ENCODE measurements around the gene KIAA0586.

The KIAA0586 gene

DNA sequence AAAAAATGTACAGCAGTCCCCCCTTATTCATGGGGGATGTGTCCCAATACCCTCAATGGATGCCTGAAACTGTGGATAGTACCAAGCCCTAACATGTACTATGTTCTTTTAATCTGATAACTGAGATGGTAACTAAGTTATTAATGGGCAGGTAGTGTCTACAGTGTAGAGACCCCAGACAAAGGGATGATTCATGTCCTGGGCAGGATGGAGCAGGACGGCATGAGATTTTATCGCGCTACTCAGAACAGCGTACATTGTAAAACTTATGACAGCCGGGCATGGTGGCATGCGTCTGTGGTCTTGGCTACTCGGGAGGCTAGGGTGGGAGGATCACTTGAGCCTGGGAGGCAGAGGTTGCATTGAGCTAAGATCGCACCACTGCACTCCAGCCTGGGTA is 37.1 kb downstream of the KIAA0586 start:
- Histone ChIP-seq H3K9ac (no peak overlapping the region), H3K4me2 (no peak overlapping the region), H3K4me3 (IDR thresholded peaks at IDR 0.05; ENCODE audit: insufficient read depth, low read depth, low read length) (no peak overlapping the region), H3K79me2 (ENCODE audit: insufficient read depth, low read depth) (no peaks in the 10 kb centered on the region), H3K27me3 (ENCODE audit: insufficient read depth, low read depth) (no peaks in the 10 kb centered on the region), H3K27ac (no peak overlapping the region), H3K4me1 (ENCODE audit: low read depth, poor library complexity, severe bottlenecking) (no peaks in the 10 kb centered on the region), H4K20me1 (ENCODE audit: insufficient read depth) (no peaks in the 10 kb centered on the region), H2AFZ (ENCODE audit: low read depth) (no peak overlapping the region), H3K36me3 (ENCODE audit: insufficient read depth) (no peaks in the 10 kb centered on the region)
- TF ChIP-seq, protein P1, sequence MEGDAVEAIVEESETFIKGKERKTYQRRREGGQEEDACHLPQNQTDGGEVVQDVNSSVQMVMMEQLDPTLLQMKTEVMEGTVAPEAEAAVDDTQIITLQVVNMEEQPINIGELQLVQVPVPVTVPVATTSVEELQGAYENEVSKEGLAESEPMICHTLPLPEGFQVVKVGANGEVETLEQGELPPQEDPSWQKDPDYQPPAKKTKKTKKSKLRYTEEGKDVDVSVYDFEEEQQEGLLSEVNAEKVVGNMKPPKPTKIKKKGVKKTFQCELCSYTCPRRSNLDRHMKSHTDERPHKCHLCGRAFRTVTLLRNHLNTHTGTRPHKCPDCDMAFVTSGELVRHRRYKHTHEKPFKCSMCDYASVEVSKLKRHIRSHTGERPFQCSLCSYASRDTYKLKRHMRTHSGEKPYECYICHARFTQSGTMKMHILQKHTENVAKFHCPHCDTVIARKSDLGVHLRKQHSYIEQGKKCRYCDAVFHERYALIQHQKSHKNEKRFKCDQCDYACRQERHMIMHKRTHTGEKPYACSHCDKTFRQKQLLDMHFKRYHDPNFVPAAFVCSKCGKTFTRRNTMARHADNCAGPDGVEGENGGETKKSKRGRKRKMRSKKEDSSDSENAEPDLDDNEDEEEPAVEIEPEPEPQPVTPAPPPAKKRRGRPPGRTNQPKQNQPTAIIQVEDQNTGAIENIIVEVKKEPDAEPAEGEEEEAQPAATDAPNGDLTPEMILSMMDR (conservative IDR thresholded peaks at IDR 0.05; ENCODE audit: low read depth, low read length): no peak

DNA sequence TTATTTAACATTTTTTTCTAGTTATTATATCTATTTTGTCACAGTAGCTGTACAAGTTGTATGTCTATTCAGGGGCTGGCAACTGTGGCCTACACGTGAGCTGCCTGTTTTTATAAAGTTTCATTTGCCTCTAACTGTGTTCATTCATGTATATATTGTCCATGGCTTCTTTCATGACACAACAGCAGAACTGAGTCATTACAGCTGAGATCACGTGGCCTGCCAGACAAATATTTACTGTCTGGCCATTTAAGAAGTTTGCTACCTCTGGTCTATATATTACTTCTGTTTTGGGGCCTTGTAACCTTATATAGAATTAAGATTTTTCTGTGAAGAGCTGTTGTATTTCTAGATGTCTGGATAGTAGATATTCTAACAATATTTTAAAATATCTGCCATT is 37.9 kb downstream of the KIAA0586 start:
- Histone ChIP-seq H3K4me3 (IDR thresholded peaks at IDR 0.05; ENCODE audit: insufficient read depth, low read depth, low read length) (no peak overlapping the region), H3K9ac (no peak overlapping the region), H3K4me1 (ENCODE audit: low read depth, poor library complexity, severe bottlenecking) (no peaks in the 10 kb centered on the region), H3K27ac (no peak overlapping the region), H3K4me2 (no peak overlapping the region), H3K79me2 (ENCODE audit: insufficient read depth, low read depth) (no peaks in the 10 kb centered on the region), H4K20me1 (ENCODE audit: insufficient read depth) (no peaks in the 10 kb centered on the region), H3K27me3 (ENCODE audit: insufficient read depth, low read depth) (no peaks in the 10 kb centered on the region), H3K36me3 (ENCODE audit: insufficient read depth) (no peaks in the 10 kb centered on the region), H2AFZ (ENCODE audit: low read depth) (no peak overlapping the region)
- TF ChIP-seq, protein P1 (conservative IDR thresholded peaks at IDR 0.05; ENCODE audit: low read depth, low read length): no peak

DNA sequence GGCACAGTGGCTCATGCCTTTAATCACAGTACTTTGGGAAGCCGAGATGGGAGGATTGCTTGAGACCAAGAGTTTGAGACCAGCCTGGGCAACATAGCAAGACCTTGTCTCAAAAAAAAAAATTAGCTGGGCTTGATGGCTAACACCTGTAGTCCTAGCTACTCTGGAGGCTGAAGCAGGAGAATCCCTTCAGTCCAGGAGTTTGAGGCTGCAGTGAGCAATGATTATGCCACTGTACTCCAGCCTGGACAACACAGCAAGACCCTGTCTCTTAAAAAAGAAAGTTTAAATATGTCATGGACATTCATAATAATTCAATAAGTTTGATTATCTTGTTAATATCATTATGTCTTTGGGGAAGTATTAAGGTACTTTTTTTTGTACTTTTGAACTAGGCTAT is 38.9 kb downstream of the KIAA0586 start:
- no peaks in the 10 kb centered on the region for H4K20me1 ChIP-seq (ENCODE audit: insufficient read depth)
- TF ChIP-seq, protein P1 (conservative IDR thresholded peaks at IDR 0.05; ENCODE audit: low read depth, low read length): no peak
- H3K4me3 ChIP-seq (IDR thresholded peaks at IDR 0.05; ENCODE audit: insufficient read depth, low read depth, low read length): no peak overlapping the region
- H3K36me3 ChIP-seq (ENCODE audit: insufficient read depth): no peaks in the 10 kb centered on the region
- H2AFZ ChIP-seq (ENCODE audit: low read depth): no peak overlapping the region
- H3K4me1 ChIP-seq (ENCODE audit: low read depth, poor library complexity, severe bottlenecking): no peaks in the 10 kb centered on the region
- H3K27me3 ChIP-seq (ENCODE audit: insufficient read depth, low read depth): no peaks in the 10 kb centered on the region
- H3K79me2 ChIP-seq (ENCODE audit: insufficient read depth, low read depth): no peaks in the 10 kb centered on the region
- H3K27ac ChIP-seq: no peak overlapping the region
- H3K9ac ChIP-seq: no peak overlapping the region
- no peak overlapping the region for H3K4me2 ChIP-seq

DNA sequence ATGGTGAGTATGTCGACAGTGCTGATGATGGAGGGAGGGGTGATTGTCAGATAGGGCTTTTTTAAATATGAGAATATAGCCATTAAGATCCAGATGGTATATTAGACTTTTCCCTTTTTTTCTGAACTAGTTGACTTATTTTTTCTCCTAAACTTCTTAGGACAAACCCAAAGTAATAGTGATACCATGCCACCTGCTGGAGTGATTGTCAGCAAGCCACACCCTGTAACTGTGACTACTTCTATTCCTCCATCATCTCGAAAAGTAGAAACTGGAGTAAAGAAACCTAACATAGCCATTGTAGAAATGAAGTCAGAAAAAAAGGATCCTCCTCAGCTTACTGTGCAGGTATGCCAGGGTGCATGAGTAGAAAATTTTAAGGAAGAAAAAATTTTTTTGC is 40.1 kb downstream of the KIAA0586 start:
- TF ChIP-seq, protein P1 (conservative IDR thresholded peaks at IDR 0.05; ENCODE audit: low read depth, low read length): no peak
- Histone ChIP-seq H3K36me3 (ENCODE audit: insufficient read depth) (no peaks in the 10 kb centered on the region), H3K4me1 (ENCODE audit: low read depth, poor library complexity, severe bottlenecking) (no peaks in the 10 kb centered on the region)

More for the DNA sequence above, 40.1 kb downstream of the KIAA0586 start:
- Histone ChIP-seq H3K27me3 (ENCODE audit: insufficient read depth, low read depth) (no peaks in the 10 kb centered on the region), H3K27ac (no peak overlapping the region), H3K4me2 (no peak overlapping the region), H2AFZ (ENCODE audit: low read depth) (no peak overlapping the region), H3K4me3 (IDR thresholded peaks at IDR 0.05; ENCODE audit: insufficient read depth, low read depth, low read length) (no peak overlapping the region), H3K9ac (no peak overlapping the region), H3K79me2 (ENCODE audit: insufficient read depth, low read depth) (no peaks in the 10 kb centered on the region), H4K20me1 (ENCODE audit: insufficient read depth) (no peaks in the 10 kb centered on the region)
